CD4-positive, CD25-positive, alpha-beta regulatory T cell (primary cell): ENCODE measurements around the gene NUP214. TPM values are rescaled to one million over a fixed set of nuclear protein-coding genes. Genes with fewer than 3 reads are reported as not detected.
"Not testable (repeated sequence)": the region's sequence is repeated elsewhere in the genome, so short reads cannot be mapped to it uniquely, and the experiment has no call there.

ENCODE experiments used
- ATAC-seq, 2 donors: fragments of 150-1000 bp; cut with Tn5 transposase; one replicate each; pipeline ENCODE4 v1.10.0; 2021; ENCODE audit warnings: low read depth in 2 of 2, moderate number of reproducible peaks in 2 of 2, moderate library complexity in 1 of 2
- DNase-seq, 3 donors: peaks; one replicate each; pipeline versions ENCODE4 v3.0.0 to v3.0.0-alpha.2; 2012 to 2022; ENCODE audit warnings: mixed read lengths in 1 of 3
- H3K27ac ChIP-seq: one replicate; pipeline ENCODE4 v1.7.0; 2013; ENCODE audit warnings: mild to moderate bottlenecking, low read length; ENCODE audit not compliant: insufficient read depth, poor library complexity, severe bottlenecking
- H3K27me3 ChIP-seq: one replicate; pipeline ENCODE4 v1.7.0; 2013; ENCODE audit warnings: low read length; ENCODE audit not compliant: control insufficient read depth, insufficient read depth
- H3K36me3 ChIP-seq: one replicate; pipeline ENCODE4 v1.7.0; 2013; ENCODE audit warnings: mild to moderate bottlenecking, low read length, moderate library complexity; ENCODE audit not compliant: control insufficient read depth, insufficient read depth
- H3K4me1 ChIP-seq: 2 replicates; pipeline ENCODE4 v1.7.0; 2013; ENCODE audit warnings: mild to moderate bottlenecking, low read length; ENCODE audit not compliant: insufficient read depth, control insufficient read depth, poor library complexity, severe bottlenecking
- H3K4me3 ChIP-seq: one replicate; pipeline ENCODE4 v1.7.0; 2013; ENCODE audit warnings: low read depth, mild to moderate bottlenecking, low read length, moderate library complexity
- H3K9me3 ChIP-seq, 2 experiments: 1 replicate in 1 of 2; 2 replicates in 1 of 2; pipeline ENCODE4 v1.7.0; 2013; ENCODE audit warnings: low read length in 2 of 2, mild to moderate bottlenecking in 1 of 2, moderate library complexity in 1 of 2; ENCODE audit not compliant: control insufficient read depth in 2 of 2
- H3K27ac Mint-ChIP-seq, 3 donors: one replicate each; pipeline ENCODE4 v1.8.0; 2020 to 2022; ENCODE audit warnings: mild to moderate bottlenecking in 3 of 3, mixed read lengths in 3 of 3, moderate library complexity in 2 of 3
- H3K27me3 Mint-ChIP-seq: one replicate; pipeline ENCODE4 v1.8.0; 2022; ENCODE audit warnings: mild to moderate bottlenecking, mixed read lengths
- H3K36me3 Mint-ChIP-seq: one replicate; pipeline ENCODE4 v1.8.0; 2020; ENCODE audit warnings: mixed read lengths
- H3K4me1 Mint-ChIP-seq, 4 donors: one replicate each; pipeline ENCODE4 v1.8.0; 2020 to 2022; ENCODE audit warnings: mixed read lengths in 4 of 4, mild to moderate bottlenecking in 1 of 4
- H3K4me3 Mint-ChIP-seq, 4 donors: one replicate each; pipeline ENCODE4 v1.8.0; 2020 to 2022; ENCODE audit warnings: mild to moderate bottlenecking in 4 of 4, mixed read lengths in 4 of 4, moderate library complexity in 3 of 4
- H3K9me3 Mint-ChIP-seq, 7 donors: one replicate each; pipeline ENCODE4 v1.8.0; 2020 to 2022; ENCODE audit warnings: mixed read lengths in 7 of 7, mild to moderate bottlenecking in 3 of 7, moderate library complexity in 2 of 7
- polyA plus RNA-seq, 4 donors: library from polyadenylated mRNA; unstranded; fragments of 300-500 nt; fragmentation: Illumina TruSeq; gene quantifications; one replicate each; pipeline ENCODE4 v1.2.3, GENCODE V29; 2021
- total RNA-seq: library from RNA; stranded (reverse); gene quantifications from one replicate; pipeline ENCODE4 v1.2.3, GENCODE V29; 2022

The NUP214 gene
- total and polyA plus RNA-seq, 5 donors from 2014 or later: 9.8 to 124 (median 14.8) TPM

DNA sequence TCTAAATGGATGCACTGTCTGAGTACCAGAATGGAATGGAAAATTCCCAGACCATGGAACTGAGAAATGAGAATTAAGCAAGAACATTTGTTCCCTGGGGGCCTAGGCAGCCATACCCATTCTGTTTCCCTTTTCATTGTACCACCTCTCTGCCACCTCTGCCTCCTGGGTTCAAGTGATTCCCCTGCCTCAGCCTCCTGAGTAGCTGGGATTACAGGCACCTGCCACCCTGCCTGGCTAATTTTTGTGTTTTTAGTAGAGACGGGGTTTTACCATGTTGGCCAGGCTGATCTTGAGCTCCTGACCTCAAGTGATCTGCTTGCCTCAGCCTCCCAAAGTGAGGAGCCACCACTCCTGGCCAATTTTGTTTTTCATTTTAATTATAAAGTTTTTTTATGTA is 33.3 kb downstream of the NUP214 start:
- H3K27ac ChIP-seq, H3K27me3 ChIP-seq, ATAC-seq, H3K27me3 Mint-ChIP-seq, H3K4me1 ChIP-seq, H3K9me3 Mint-ChIP-seq, DNase-seq, H3K9me3 ChIP-seq, H3K4me3 ChIP-seq, H3K4me3 Mint-ChIP-seq, H3K27ac Mint-ChIP-seq: not testable (repeated sequence)
- H3K36me3 ChIP-seq: peaks cover 64% of the 10 kb centered on the region
- Mint-ChIP-seq H3K4me1 (peaks cover 0 to 19% (median 12%) of the 10 kb centered on the region in 4 donors), H3K36me3 (peaks cover 46% of the 10 kb centered on the region)

DNA sequence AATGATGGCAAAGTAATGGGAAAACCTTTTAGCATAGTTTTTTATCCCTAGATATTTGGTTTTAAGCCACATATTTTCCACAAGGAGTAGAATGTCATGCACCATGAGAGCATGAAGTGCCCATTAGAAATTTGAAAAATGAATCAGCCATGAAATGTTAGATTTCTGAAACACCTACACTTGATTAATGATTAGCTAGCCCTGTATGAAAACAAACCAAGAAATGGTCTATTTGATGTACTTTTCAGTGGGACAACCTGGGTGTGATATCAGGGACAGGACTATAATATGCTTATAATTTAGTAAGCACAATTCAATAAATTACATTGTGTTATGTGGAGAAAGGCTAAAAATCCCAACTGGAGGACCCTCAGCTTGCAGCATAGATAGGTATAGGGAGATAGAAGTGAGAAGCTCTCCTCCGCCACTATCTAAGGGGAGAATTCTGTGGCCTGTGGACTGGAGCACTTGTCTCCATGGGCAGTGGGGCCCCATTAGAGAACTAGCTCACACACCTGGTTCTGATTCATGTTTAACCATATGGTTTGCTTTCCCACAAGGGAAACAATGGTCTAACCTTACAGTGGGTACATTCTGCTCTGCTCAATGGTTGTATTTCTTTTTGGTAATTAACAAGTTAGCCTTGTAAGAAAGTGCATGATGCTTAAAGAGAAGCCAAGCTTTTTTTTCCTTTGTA is 35.2 kb downstream of the NUP214 start:
- no peak overlapping the region for H3K27ac Mint-ChIP-seq

DNA sequence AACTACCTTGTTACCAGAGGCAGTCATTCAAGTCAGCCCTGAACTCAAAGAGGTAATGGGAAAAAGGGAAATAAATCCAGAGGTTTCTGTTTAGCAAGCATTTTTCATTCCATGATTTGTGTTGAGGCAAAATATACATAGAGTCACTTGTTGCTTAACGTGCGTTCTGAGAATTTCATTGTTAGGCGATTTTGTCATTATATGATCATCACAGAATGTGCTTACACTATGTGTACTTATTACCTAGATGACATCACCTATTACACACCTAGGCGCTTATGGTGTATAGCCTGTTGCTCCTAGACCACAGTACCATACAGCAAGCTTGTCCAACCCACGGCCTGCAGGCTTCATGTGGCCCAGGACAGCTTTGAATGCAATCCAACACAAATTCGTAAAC is 36.2 kb downstream of the NUP214 start:
- DNase-seq (no peak), ATAC-seq (no peak)
- H3K36me3 ChIP-seq: peaks cover 71% of the 10 kb centered on the region
- H3K4me3 Mint-ChIP-seq: no peak overlapping the region
- no peak overlapping the region for H3K27ac Mint-ChIP-seq
- no peaks in the 10 kb centered on the region for H3K27me3 Mint-ChIP-seq
- H3K27me3 ChIP-seq: no peaks in the 10 kb centered on the region
- no peak overlapping the region for H3K27ac ChIP-seq
- H3K9me3 Mint-ChIP-seq: no peaks in the 10 kb centered on the region
- H3K4me3 ChIP-seq: no peak overlapping the region
- H3K36me3 Mint-ChIP-seq: peaks cover 42% of the 10 kb centered on the region
- H3K4me1 ChIP-seq: no peaks in the 10 kb centered on the region
- H3K9me3 ChIP-seq: no peaks in the 10 kb centered on the region
- peaks cover 4 to 5% (median 4%) of the 10 kb centered on the region in 4 donors for H3K4me1 Mint-ChIP-seq

More for the DNA sequence above, 35.2 kb downstream of the NUP214 start:
- no peak overlapping the region for H3K4me3 Mint-ChIP-seq
- peaks cover 0 to 7% (median 4%) of the 10 kb centered on the region in 4 donors for H3K4me1 Mint-ChIP-seq
- H3K27me3 ChIP-seq: no peaks in the 10 kb centered on the region
- no peak overlapping the region for H3K4me3 ChIP-seq
- DNase-seq (no peak), ATAC-seq (no peak)
- H3K27ac ChIP-seq: no peak overlapping the region
- peaks cover 39% of the 10 kb centered on the region for H3K36me3 Mint-ChIP-seq
- H3K9me3 ChIP-seq: no peaks in the 10 kb centered on the region
- H3K36me3 ChIP-seq: peaks cover 70% of the 10 kb centered on the region
- no peaks in the 10 kb centered on the region for H3K9me3 Mint-ChIP-seq
- no peaks in the 10 kb centered on the region for H3K4me1 ChIP-seq
- H3K27me3 Mint-ChIP-seq: no peaks in the 10 kb centered on the region

DNA sequence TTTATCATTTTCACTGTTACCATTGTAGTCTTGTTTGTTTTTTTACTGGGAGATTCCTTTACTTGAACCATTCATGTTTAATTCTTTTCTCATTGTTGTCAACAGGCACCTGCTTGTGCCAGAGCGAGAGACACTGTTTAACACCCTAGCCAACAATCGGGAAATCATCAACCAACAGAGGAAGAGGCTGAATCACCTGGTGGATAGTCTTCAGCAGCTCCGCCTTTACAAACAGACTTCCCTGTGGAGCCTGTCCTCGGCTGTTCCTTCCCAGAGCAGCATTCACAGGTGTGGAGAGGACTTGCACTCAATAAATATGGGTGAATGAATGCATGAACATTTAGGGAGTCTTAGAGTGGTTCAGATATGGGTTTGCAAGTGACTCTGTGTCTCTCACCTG is 37.5 kb downstream of the NUP214 start:
- Histone ChIP-seq H3K27ac (no peak overlapping the region), H3K36me3 (peaks cover 70% of the 10 kb centered on the region), H3K4me1 (no peaks in the 10 kb centered on the region), H3K27me3 (no peaks in the 10 kb centered on the region), H3K4me3 (no peak overlapping the region), H3K9me3 (no peaks in the 10 kb centered on the region)
- peaks cover 50% of the 10 kb centered on the region for H3K36me3 Mint-ChIP-seq
- no peak for DNase-seq
- no peak for ATAC-seq
- no peaks in the 10 kb centered on the region for H3K9me3 Mint-ChIP-seq
- H3K27me3 Mint-ChIP-seq: no peaks in the 10 kb centered on the region
- H3K27ac Mint-ChIP-seq: peak overlapping the region in 1 of 3 donors; percentile 71
- H3K4me3 Mint-ChIP-seq: no peak overlapping the region
- peaks cover 5 to 13% (median 9%) of the 10 kb centered on the region in 4 donors for H3K4me1 Mint-ChIP-seq

DNA sequence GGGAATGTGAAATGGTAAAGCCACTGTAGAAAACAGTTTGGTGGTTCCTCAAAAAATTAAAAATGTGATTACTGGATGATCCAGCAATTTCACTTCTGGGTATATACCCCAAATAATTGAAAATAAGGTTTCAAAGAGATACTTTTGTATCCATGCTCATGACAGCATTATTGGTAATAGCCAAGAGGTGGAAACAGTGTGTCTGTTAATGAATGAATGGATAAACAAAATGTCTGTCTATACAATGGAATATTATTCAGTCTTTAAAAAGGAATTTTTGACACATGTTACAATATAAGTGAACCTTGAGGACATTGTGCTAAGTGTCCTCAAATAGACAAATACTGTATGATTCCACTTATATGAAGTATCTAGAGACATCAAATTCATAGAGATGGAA is 40.1 kb downstream of the NUP214 start:
- H3K27ac ChIP-seq: no peak overlapping the region
- no peak overlapping the region for H3K4me3 Mint-ChIP-seq
- DNase-seq (no peak), ATAC-seq (no peak)
- H3K27me3 Mint-ChIP-seq: no peaks in the 10 kb centered on the region
- H3K36me3 Mint-ChIP-seq: peaks cover 50% of the 10 kb centered on the region
- peaks cover 6 to 13% (median 9%) of the 10 kb centered on the region in 4 donors for H3K4me1 Mint-ChIP-seq
- H3K36me3 ChIP-seq: peaks cover 56% of the 10 kb centered on the region
- no peaks in the 10 kb centered on the region for H3K9me3 ChIP-seq
- H3K4me1 ChIP-seq: no peaks in the 10 kb centered on the region
- H3K27ac Mint-ChIP-seq: peak overlapping the region in 1 of 3 donors; percentile 53
- no peak overlapping the region for H3K4me3 ChIP-seq
- no peaks in the 10 kb centered on the region for H3K27me3 ChIP-seq
- no peaks in the 10 kb centered on the region for H3K9me3 Mint-ChIP-seq

DNA sequence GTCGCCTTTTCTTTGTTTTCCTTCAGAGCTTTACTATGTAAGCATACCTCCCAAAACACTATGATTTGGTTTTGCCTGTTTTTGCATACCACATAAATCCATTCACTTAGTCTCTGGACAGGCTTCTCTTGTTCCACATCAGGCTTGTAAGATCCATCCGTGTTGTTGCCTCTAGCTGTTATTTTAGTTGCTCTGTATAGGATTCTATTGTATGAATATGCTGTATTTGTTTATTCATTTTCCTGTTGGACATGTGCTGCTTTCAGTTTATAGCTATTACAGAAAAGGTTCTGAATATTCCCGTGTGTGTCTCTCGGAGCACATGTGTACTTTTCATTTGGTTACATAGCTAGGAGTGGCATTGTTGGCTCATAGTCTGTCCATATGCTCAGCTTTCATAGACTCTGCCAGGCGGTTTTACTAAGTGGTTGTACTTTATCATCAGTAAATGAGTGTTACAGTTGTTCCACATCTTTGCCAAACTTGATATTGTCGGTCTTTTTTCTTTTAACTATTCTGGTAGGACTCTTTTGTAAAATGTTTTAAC is 41.8 kb downstream of the NUP214 start:
- Mint-ChIP-seq H3K9me3 (no peaks in the 10 kb centered on the region), H3K27me3 (no peaks in the 10 kb centered on the region), H3K4me3 (no peak overlapping the region), H3K36me3 (peaks cover 55% of the 10 kb centered on the region), H3K27ac (peak overlapping the region in 1 of 3 donors; percentile 14), H3K4me1 (peaks cover 6 to 13% (median 9%) of the 10 kb centered on the region in 4 donors)
- peaks cover 52% of the 10 kb centered on the region for H3K36me3 ChIP-seq
- H3K27ac ChIP-seq: no peak overlapping the region
- H3K4me1 ChIP-seq: no peaks in the 10 kb centered on the region
- H3K9me3 ChIP-seq: no peaks in the 10 kb centered on the region
- no peak for DNase-seq
- no peak for ATAC-seq
- H3K4me3 ChIP-seq: no peak overlapping the region
- no peaks in the 10 kb centered on the region for H3K27me3 ChIP-seq

DNA sequence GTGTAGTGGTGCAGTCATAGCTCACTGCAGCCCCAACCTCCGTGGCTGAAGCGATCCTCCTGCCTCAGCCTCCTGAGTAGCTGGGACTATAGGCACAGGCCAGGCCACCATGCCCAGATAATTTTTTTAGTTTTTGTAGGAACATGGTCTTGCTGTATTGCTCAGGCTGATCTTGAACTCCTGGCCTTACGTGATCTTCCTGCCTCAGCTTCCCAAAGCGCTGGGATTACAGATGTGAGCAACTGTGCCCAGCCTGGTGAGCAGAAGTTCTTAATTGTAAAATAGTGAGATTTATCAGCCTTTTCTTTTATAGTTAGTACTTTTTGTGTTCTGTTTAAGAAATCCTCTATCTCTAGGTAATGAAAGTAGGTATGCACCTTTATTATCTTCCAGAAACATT is 42.5 kb downstream of the NUP214 start:
- ATAC-seq: no peak
- H3K4me3 Mint-ChIP-seq: no peak overlapping the region
- no peaks in the 10 kb centered on the region for H3K9me3 ChIP-seq
- H3K27ac ChIP-seq: no peak overlapping the region
- H3K4me1 Mint-ChIP-seq: peaks cover 6 to 15% (median 10%) of the 10 kb centered on the region in 4 donors
- H3K9me3 Mint-ChIP-seq: no peaks in the 10 kb centered on the region
- H3K36me3 Mint-ChIP-seq: peaks cover 56% of the 10 kb centered on the region
- no peaks in the 10 kb centered on the region for H3K27me3 Mint-ChIP-seq
- DNase-seq: no peak
- no peak overlapping the region for H3K4me3 ChIP-seq
- peaks cover 48% of the 10 kb centered on the region for H3K36me3 ChIP-seq
- H3K27me3 ChIP-seq: no peaks in the 10 kb centered on the region
- peak overlapping the region in 2 of 3 donors; percentile 26 to 64 for H3K27ac Mint-ChIP-seq
- H3K4me1 ChIP-seq: no peaks in the 10 kb centered on the region
